Bronchial epithelial cell (primary cell): ENCODE data around the gene HARS2. TPM values are rescaled to one million over a fixed set of nuclear protein-coding genes. Genes with fewer than 3 reads are reported as not detected.
A peak's percentile ranks its signal among the peaks of the same experiment; 100 is the strongest.

Source experiments
- DNase-seq: peaks from one replicate; pipeline ENCODE4 v3.0.0-alpha.2; 2010; ENCODE audit warnings: low read depth
- FAIRE-seq: peaks from 2 replicates; lab custom pipeline; 2011; peaks lifted over from hg19 to GRCh38; lab: Jason Lieb, UNC
- H3K27me3 ChIP-seq: 2 replicates; pipeline ENCODE4 v1.5.1; 2011; ENCODE audit warnings: low read length; ENCODE audit not compliant: control insufficient read depth, insufficient read depth
- H3K36me3 ChIP-seq: 2 replicates; pipeline ENCODE4 v1.5.1; 2011; ENCODE audit warnings: low read length; ENCODE audit not compliant: control insufficient read depth, insufficient read depth
- H3K4me3 ChIP-seq: 2 replicates; pipeline ENCODE4 v1.5.1; 2011; ENCODE audit warnings: mild to moderate bottlenecking, low read depth, low read length, control low read depth
- total RNA-seq: library from RNA; depleted of rRNA; stranded (reverse); fragments of >200 nt; gene quantifications from 2 replicates; pipeline ENCODE4 v1.2.1, GENCODE V29; 2014
- TF ChIP-seq, protein P1 (sequence below): IDR thresholded peaks from 2 replicates; pipeline ENCODE4 v1.5.1; 2011; ENCODE audit warnings: mild to moderate bottlenecking, moderate library complexity, low read length, control low read depth, inconsistent platforms; ENCODE audit not compliant: insufficient read depth, severe bottlenecking

HARS2 gene
- total RNA-seq, 1 donor from 2014 or later: 32.9 TPM

DNA sequence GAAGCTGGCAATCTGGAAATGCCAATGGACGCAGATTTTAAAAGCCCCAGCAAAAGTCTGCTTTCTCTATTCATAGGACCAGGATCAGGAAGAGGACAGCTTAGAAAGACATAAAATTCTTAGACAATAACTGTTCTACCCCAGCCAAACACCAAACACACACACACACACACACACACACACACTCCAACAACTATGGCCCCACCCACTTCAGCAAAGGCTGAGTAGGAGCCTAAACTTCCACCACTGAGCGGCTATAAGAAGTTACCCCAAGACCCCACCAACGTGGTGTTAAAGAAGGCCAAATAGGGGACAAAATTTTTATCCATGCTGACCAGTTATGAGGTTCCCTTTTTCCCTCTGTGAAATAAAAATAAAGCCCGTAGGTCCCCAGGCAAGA, 41.8 kb downstream of the HARS2 start:
- H3K27me3 ChIP-seq: no peaks in the 10 kb centered on the region
- DNase-seq: no peak
- FAIRE-seq: no peak
- TF ChIP-seq, protein P1, sequence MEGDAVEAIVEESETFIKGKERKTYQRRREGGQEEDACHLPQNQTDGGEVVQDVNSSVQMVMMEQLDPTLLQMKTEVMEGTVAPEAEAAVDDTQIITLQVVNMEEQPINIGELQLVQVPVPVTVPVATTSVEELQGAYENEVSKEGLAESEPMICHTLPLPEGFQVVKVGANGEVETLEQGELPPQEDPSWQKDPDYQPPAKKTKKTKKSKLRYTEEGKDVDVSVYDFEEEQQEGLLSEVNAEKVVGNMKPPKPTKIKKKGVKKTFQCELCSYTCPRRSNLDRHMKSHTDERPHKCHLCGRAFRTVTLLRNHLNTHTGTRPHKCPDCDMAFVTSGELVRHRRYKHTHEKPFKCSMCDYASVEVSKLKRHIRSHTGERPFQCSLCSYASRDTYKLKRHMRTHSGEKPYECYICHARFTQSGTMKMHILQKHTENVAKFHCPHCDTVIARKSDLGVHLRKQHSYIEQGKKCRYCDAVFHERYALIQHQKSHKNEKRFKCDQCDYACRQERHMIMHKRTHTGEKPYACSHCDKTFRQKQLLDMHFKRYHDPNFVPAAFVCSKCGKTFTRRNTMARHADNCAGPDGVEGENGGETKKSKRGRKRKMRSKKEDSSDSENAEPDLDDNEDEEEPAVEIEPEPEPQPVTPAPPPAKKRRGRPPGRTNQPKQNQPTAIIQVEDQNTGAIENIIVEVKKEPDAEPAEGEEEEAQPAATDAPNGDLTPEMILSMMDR: no peak
- no peaks in the 10 kb centered on the region for H3K36me3 ChIP-seq
- H3K4me3 ChIP-seq: no peak overlapping the region

DNA sequence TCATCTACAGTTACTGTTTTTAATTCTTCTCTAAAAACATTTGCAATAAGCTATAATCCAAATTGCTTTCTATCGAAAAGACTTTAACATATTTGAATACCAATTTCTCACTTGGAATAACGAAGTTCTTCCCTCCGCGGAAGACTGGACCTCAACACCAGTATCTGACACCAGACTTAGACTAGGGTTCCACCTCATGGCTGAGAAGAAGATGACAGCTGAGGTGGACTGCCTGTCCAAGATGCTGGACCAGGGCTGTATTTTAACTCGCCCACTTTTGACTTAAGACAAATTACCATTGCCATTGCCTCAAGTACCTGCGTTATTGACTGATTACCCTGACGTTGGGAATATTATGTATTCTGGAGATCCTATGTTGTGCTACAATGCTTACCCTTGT, 43.1 kb downstream of the HARS2 start:
- Histone ChIP-seq H3K27me3 (no peaks in the 10 kb centered on the region), H3K4me3 (no peak overlapping the region), H3K36me3 (no peaks in the 10 kb centered on the region)
- TF ChIP-seq, protein P1: peak; percentile 7
- FAIRE-seq (no peak), DNase-seq (no peak)

DNA sequence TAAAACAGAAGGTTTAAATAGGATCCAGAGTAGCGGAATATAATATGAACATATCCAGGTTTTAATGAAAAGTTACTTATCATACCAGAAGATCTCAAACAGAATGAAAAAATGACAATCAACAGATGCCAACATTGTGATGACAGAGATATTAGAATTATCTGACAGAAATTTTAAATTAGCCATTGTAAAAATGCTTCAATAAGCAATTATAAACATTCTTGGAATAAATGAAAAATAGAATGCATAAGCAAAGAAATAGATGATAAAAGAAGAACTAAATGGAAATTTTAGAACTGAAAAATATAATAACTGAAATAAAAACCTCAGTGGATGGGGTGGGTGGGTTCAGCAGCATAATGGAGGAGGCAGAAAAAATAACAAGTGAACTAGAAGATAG, 46.2 kb downstream of the HARS2 start:
- Histone ChIP-seq H3K36me3 (no peaks in the 10 kb centered on the region), H3K27me3 (no peaks in the 10 kb centered on the region), H3K4me3 (no peak overlapping the region)
- DNase-seq (no peak), FAIRE-seq (no peak)
- TF ChIP-seq, protein P1: no peak

DNA sequence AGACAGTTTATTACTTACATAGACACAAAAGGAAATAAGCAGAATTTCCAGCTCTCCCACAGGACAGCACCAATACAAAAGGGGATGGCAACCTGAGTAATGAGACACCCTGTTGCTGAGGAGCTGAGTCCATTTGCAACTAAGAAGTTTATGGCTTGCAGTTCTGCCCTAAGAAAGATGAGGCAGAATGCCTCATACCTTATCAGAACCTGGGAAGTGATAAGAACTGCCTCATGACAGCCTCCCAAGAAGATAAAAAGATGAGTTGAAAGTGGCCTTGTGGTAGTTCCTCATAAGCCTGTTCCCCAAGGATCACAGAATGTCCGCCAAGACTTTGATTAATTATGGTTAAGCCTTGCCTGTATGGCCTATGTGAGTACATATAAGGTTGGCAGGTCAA, 50.7 kb downstream of the HARS2 start:
- no peaks in the 10 kb centered on the region for H3K27me3 ChIP-seq
- TF ChIP-seq, protein P1: no peak
- FAIRE-seq (no peak), DNase-seq (no peak)
- H3K4me3 ChIP-seq: no peak overlapping the region
- H3K36me3 ChIP-seq: no peaks in the 10 kb centered on the region

Other genes with a start within 250 kb of the HARS2 start
- 2.6 and 3.2 TPM in 2 replicates for gene EIF4EBP3, start 143.8 kb upstream of the HARS2 start, total RNA-seq
- 39.8 and 48.5 TPM in 2 replicates for gene SRA1, start 134.0 kb upstream of the HARS2 start, total RNA-seq
- gene APBB3, start 126.9 kb upstream of the HARS2 start, total RNA-seq: 6.3 and 8.1 TPM in 2 replicates
- gene SLC35A4, start 126.6 kb upstream of the HARS2 start, total RNA-seq: 13.2 and 21.4 TPM in 2 replicates
- gene CD14, start 58.3 kb upstream of the HARS2 start, total RNA-seq: 2.3 and 3.2 TPM in 2 replicates
- 15.7 and 18.2 TPM in 2 replicates for gene TMCO6, start 52.0 kb upstream of the HARS2 start, total RNA-seq
- 16.8 and 46.5 TPM in 2 replicates for gene NDUFA2, start 43.8 kb upstream of the HARS2 start, total RNA-seq
- gene IK, start 43.6 kb upstream of the HARS2 start, total RNA-seq: 58.4 and 98.7 TPM in 2 replicates
- gene WDR55, start 26.6 kb upstream of the HARS2 start, total RNA-seq: 35.7 and 40.8 TPM in 2 replicates
- 0.26 TPM in 2 replicates for gene DND1, start 17.9 kb upstream of the HARS2 start, total RNA-seq
- gene HARS1, start 85 bp upstream of the HARS2 start, total RNA-seq: 55.3 and 73.0 TPM in 2 replicates
- 47.1 and 76.7 TPM in 2 replicates for gene ZMAT2, start 9.0 kb downstream of the HARS2 start, total RNA-seq
- gene PCDHA1, start 94.7 kb downstream of the HARS2 start, total RNA-seq: under 0.01 TPM in 1 of 2 replicates, not detected in the other
- gene PCDHA2, start 103.4 kb downstream of the HARS2 start, total RNA-seq: under 0.01 TPM in 1 of 2 replicates, not detected in the other
- gene PCDHA3, start 109.6 kb downstream of the HARS2 start, total RNA-seq: under 0.01 TPM in 1 of 2 replicates, not detected in the other
- 0.26 and 0.77 TPM in 2 replicates for gene PCDHA4, start 115.6 kb downstream of the HARS2 start, total RNA-seq
- 0.13 TPM in 1 of 2 replicates, not detected in the other for gene PCDHA5, start 130.2 kb downstream of the HARS2 start, total RNA-seq
- gene PCDHA6, start 136.5 kb downstream of the HARS2 start, total RNA-seq: 0.13 TPM in 1 of 2 replicates, not detected in the other
- under 0.01 and 0.13 TPM in 2 replicates for gene PCDHA7, start 142.8 kb downstream of the HARS2 start, total RNA-seq
- gene PCDHA8, start 149.7 kb downstream of the HARS2 start, total RNA-seq: 0.13 TPM in 1 of 2 replicates, not detected in the other
- gene PCDHA9, start 156.9 kb downstream of the HARS2 start, total RNA-seq: under 0.01 TPM in 2 replicates
- under 0.01 TPM in 2 replicates for gene PCDHA10, start 164.4 kb downstream of the HARS2 start, total RNA-seq
- gene PCDHA11, start 177.5 kb downstream of the HARS2 start, total RNA-seq: 0.79 and 1.8 TPM in 2 replicates
- under 0.01 and 0.13 TPM in 2 replicates for gene PCDHA12, start 183.9 kb downstream of the HARS2 start, total RNA-seq
- gene PCDHA13, start 190.7 kb downstream of the HARS2 start, total RNA-seq: 0.13 and 0.26 TPM in 2 replicates
- 1.6 and 1.7 TPM in 2 replicates for gene PCDHAC1, start 234.8 kb downstream of the HARS2 start, total RNA-seq